DMS153 treated with DMSO at 0.1 percent for 48 hours (cell line): ENCODE results near the gene FAHD1.
"Not testable (repeated sequence)": the region's sequence is repeated elsewhere in the genome, so short reads cannot be mapped to it uniquely, and the experiment has no call there.

ENCODE experiments used
- DNase-seq: peaks from one replicate; lab custom pipeline; 2025; ENCODE audit not compliant: unreplicated experiment; lab: John Stamatoyannopoulos, UW

The FAHD1 gene

DNA sequence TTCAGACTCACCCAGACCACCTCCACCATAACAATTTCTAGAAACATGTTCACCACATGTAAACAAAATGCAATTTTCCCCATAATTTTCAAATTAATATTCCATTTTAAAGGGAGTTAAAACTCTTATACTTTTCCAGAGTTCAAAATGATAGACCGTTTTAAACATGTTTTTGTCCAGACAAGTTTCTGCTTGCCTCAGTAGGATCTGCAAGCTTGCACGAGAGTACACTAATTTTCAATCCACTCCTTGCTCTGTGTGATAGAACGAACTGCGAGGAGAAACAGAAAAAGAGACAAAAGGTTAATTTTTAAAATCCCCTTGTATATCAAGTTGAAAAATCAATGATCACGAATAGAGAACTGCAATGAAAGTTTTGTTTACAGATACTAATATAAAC is 7.1 kb downstream of the FAHD1 start:
- DNase-seq: no peak

- DNase-seq: no peak
Measured at GRCh38 chr16:1839554-1839953, 12.5 kb downstream of the FAHD1 start.

DNA sequence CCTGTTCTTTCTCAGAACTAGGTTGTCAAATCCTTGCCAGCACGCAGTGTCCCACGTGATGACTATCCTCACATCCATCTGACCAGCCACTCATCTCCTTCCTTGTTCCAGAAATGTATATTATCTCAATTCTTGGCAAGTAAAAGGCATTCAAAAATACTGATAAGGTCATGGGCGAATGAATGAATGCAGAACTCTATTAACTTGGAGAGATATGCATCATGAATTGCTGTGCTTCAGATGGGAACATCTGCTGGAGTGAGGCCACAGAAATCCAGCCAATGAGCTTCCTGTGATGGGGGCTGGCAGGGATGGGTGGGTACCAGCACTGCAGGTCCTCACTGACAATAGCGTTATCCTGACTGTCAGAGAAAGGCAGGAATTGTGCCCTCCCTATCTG is 19.0 kb downstream of the FAHD1 start:
- no peak for DNase-seq

GRCh38 chr16:1846416-1846815 is 19.4 kb downstream of the FAHD1 start:
- no peak for DNase-seq

DNA sequence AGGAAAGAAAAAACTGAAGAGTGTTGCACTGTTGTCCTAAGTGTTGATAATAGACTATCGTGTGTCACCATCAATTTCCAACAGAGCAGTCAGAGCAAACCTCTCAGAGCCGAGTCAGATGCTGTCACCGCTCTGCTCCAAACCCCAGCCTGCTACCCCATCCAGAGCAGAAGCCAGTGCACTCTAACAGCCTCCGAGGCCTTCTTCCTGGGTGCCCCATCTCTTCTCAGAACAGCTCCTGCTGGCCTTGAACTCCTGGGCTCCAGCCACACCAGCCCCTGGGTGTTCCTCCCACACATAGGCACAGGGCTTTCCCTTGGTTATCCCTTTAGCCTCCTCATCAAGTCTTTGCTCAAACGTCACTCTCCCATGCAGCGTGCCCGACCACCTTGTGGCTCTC is 24.0 kb downstream of the FAHD1 start:
- DNase-seq: no peak

GRCh38 chr16:1851793-1852192 is 24.8 kb downstream of the FAHD1 start:
- DNase-seq: no peak

DNA sequence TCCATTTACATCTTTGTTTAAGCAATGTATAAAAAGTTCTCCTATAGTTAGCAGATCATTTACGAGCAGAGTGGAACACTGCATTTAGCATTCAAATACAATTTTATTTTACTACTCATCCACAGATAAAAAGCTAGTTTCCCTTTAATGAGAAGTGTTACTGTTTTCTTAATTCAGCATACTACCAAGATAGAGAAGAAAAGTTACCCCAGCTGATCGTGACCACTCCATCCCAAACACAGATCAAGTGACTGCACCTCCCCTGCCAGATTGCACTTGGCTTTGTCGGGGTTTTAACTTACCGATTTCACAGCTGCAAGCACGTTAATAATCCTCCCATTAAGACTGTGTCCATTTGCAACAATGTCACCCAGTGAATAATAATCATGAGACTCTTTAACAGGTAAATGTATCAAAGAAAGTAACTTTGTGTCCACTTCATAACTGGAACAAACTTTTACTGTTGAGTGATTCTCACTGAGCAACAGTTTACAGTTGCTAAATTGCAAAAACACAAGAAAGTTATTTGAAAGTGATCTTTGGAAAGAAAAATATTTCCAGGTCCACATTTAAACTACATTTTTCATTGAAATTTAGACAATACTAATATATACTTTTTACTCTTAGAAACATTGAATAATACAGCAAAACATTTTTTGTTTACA is 30.6 kb downstream of the FAHD1 start:
- DNase-seq: no peak

DNA sequence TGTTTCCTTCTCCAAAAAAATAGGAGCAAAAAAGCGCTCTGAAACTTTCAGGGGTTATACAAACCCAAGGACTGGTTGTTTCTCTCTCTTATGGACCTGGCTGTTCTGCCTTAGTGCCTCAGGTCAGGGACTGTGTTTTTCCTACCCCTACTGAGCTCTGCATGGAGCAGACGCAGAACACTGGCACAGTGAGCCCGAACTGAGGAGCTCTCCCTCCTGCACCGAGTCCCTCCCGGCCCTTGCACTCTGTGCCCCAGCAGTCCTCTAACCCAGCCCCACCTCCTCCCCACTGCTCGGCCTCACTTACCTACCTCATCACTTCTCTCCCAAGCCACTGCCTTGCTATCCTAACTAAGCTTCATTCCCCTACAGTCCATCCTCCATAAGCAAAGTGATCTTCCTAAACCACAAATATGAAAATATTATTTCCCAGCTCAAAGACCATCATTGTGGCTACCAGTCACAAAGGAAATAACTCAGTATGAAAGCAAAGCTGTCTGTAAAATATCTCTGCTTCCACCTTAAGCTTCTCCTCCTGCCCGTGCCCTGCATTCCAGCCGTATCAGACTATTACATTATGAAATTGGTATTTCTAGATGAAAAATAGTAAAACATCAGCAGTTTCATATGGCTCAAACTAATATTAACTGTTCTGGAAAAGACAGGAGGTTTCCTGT is 31.3 kb downstream of the FAHD1 start:
- no peak for DNase-seq

DNA sequence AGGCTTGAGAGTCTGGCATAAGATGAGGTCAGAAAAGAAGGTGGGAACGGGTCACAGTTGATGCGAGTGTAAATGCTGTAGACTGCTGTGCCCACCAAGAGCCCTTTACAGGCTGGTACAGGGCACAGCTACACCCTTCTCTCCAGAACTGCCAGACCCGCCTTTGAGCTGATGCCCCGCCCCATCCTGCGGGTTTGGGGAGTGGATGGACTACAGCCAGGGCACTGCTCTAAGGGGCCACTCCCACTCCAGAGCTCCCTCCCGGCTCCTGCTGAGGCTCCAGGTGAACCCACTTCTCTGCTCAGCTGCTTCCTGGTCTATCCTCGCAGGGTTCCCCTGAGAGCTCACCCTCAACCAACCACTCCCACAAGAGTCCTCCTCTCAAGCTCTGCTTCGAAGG is 32.6 kb downstream of the FAHD1 start:
- no peak for DNase-seq

- no peak for DNase-seq
Measured at GRCh38 chr16:1861730-1862129, 34.7 kb downstream of the FAHD1 start.

DNA sequence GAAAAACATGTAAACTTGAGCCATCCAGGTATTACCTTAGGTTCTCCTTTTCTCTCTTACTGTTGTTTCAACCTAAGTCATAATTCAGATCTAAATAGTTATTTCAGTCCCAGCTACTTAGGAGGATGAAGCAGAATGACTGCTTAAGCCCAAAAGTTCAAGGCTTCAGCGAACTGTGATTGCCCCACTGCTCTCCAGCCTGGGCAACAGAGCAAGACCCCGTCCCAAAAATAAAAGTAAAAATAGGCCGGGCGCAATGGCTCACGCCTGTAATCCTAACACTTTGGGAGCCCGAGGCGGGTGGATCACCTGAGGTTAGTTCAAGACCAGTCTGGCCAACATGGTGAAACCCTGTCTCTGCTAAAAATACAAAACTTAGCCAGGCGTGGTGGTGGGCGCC is 35.4 kb downstream of the FAHD1 start:
- DNase-seq: no peak

GRCh38 chr16:1863681-1864460 is 36.9 kb downstream of the FAHD1 start:
- peak; percentile 41 for DNase-seq

DNA sequence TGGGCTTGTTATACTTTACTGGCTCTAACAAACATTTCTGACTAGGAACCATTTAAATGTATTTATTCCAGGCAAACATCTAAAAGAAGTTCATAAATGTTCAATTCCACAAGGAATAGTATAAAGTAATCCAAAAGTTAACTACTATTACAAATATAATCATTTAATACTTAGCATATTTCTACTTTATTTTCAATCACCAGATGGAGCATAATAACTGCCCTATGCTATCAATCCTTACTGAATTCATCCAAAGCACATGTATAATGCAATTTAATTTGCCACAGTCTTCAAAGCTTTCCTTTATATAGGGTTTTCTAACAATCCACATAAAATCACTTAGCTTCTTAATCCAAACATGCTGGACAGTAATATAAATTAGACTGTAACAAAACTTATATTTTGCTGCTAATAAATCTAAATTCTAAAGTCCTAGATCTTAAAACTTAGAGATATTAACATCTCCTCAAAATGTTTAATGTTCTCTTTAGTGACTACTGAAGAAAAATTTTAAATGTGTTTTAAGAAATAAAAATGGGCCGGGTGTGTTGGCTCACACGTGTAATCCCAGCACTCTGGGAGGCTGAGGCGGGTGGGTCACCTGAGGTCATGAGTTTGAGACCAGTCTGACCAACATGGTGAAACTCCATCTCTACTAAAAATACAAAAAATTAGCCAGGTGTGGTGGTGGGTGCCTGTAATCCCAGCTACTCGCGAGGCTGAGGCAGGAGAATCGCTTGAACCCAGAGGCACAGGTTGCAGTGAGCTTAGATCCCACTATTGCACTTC is 39.1 kb downstream of the FAHD1 start:
- no peak for DNase-seq

DNA sequence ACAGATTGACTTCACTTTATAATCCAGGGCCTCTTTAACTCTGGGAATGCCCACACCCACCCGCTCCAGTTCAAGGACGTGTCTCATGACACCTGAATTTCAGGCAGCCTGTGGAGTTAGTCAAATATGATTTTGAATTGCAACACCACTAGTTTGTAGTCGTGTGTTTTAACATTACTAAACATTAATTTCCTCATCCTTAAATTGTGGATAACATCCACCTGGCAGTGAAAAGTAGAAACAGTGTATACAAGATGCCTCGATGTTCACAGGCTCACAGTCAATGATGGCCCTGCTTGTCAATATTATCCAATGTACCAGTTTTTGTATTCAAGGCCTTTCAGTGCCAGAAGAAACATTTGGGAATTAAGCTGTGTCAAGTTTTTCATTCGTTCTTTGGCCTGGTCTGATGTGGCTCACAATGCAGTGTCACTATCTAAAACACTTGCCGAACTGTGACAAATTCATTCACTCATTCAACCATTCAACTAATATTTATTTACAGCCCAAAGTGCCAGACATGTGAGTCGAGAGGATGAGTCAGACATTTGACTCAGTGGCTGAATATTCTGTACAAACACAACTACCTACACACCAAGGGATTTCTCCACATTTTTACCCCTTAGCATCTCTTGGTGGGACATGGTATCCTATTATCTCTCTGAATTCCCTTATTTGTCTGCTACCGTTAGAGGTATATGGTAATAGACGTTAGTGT is 43.5 kb downstream of the FAHD1 start:
- DNase-seq: peak; percentile 22

GRCh38 chr16:1871974-1872635 is 45.1 kb downstream of the FAHD1 start, which contains the start of gene MEIOB:
MEIOB (minus strand) TSS chr16:1872164; CDS start chr16:1868175, 3,989 bp downstream.
- DNase-seq: no peak

DNA sequence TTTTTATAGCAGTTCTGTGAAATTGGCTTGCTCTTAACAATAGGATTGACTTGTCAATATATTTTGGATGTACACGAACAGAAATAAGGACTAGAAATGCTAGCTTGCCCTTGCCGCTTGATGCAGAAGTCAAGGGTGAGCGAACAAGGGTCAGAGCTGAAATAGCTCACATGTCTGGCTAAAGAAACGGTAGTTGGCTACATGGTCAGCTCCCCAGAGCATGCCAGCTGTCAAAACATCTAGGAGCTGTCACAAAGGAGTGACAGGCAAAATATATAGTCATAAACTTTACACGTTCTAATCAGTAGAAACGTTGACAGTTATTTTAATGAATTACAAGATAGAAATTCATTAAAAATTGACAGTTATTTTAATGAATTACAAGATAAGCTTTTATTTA is 47.8 kb downstream of the FAHD1 start:
- DNase-seq: no peak

- DNase-seq: not testable (repeated sequence)
Measured at GRCh38 chr16:1876066-1876465, 49.1 kb downstream of the FAHD1 start.

GRCh38 chr16:1876468-1876867 is 49.5 kb downstream of the FAHD1 start:
- DNase-seq: no peak

- DNase-seq: no peak
Measured at GRCh38 chr16:1877089-1877488, 50.1 kb downstream of the FAHD1 start.

DNA sequence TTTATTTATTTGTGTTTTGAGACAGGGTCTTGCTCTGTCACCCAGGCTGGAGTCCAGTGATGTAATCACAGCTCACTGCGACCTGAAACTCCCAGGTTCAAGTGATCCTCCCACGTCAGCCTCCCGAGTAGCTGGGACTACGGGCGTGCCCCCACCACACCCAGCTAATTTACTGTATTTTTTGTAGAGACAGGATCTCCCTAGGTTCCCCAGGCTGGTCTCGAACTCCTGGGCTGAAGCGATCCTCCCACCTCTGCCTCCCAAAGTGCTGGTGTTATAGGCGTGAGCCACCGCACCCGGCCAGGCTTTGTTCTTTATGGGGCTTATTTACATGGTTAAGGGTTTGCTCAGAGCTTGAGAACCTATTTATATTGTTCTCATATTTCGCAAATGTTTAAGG is 50.8 kb downstream of the FAHD1 start:
- peak; percentile 23 for DNase-seq
